ENCODE measurements around the gene MEX3C.

Gene MEX3C

DNA sequence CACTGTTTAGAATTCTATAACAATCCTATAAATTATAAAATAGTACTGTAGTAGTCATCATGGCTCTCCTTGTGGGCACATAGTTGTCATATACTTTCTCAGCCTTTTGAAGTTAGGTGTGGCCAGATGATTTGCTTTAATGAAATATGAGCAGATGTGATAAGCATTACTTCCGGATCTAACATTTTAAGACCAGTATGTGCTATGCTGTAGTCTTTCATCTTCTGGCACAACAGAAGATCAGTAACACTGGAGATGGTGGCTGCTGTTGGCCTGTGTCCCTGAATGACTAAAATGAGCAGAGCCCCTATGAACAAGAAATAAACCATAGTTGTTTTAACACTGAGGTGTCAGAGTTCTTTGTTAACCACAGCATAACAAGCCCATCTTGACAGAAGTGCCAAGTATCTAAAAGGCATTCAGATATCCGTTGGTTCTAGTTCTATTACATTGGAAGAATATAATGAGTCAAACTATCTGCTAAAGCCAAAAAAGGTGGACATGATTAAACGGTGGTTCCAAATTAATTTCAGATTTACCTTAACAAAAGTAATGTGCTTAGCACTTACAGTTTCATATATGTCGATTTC is 6.3 kb downstream of the MEX3C start:
- DNase-seq (ENCODE audit: low read depth), result no peak

DNA sequence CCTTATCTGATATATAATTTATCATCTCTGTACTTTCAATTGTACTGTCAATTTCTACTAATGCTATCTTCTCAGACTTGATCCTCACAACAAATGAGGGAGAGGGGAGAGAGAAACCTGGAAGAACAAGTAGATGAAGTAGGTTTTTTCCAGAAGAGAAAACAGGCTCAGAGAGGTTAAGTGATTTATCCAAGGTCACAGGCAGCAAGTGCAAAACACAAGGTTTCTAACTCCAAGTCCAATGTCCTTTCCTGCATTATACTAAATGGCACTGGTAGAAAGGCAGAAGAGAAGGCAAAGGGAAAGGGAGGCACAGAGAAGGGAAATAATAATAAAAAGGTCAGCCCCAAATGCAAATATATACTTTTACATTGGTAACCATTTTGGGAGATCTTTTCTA is 7.5 kb downstream of the MEX3C start:
- no peak for DNase-seq (ENCODE audit: low read depth)

DNA sequence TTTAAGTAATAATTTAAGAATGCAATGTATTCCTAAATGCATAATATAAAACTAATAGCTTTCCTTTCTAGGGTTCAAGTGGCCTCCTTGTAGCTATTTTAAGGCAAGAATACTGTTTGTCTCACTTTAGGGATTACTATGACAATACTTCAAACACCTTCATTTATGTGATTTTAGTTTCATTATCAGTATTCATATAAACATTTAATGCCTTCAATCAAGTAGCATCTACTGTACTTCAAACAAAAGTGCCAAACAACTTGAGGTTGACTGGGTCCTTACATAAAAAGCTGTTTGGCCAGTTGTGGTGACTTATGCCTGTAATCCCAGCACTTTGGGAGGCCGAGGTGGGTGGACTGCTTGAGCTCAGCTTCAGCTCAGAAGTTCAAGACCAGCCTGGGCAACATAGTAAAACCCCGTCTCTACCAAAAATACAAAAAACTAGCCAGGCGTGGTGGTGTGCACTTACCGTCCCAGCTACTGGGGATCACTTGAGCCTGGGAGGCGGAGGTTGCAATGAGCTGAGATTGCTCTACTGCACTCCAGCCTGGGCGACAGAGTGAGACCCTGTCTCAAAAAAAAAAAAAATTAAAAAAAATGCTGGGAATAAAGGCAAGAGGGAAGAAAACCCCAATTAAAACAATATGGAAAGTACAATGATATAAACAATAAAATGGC is 9.3 kb downstream of the MEX3C start:
- no peak for DNase-seq (ENCODE audit: low read depth)

DNA sequence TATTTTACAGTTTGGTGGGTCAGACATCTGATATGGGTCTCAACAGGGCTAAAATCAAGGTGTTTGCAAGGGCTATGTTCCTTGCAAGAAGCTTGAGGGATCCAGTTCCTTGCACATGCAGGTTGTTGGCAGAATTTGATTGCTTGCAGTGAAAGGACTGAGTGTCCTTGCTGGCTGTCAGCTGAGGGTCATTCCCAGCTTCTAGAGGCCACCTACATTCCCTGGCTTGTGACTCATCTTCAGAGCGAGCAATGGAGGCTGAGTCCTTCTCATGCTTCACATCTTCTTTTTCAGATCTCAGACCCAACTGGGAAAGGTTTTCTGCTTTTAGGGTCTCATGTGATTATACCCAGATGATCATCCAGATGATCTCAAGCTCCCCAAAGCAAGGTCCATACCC is 12.4 kb downstream of the MEX3C start:
- DNase-seq (ENCODE audit: low read depth), result no peak

DNA sequence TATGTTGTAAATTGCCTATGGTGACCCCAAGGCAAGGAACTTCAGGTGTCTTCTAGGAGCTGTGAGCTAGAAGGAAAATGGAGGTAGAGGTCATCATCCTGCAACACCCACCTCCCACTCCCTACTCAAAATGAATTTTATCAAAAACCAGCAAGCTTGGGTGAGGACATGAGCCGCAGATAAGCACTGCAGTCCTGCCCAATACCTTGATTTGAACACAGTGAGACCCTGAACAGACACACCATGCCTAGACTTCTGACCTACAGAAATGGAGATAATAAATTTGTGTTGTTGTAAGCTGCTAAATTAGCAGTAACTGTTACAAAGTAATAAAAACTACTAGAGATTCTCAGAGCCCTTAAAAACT is 13.4 kb downstream of the MEX3C start:
- DNase-seq (ENCODE audit: low read depth), result no peak

DNA sequence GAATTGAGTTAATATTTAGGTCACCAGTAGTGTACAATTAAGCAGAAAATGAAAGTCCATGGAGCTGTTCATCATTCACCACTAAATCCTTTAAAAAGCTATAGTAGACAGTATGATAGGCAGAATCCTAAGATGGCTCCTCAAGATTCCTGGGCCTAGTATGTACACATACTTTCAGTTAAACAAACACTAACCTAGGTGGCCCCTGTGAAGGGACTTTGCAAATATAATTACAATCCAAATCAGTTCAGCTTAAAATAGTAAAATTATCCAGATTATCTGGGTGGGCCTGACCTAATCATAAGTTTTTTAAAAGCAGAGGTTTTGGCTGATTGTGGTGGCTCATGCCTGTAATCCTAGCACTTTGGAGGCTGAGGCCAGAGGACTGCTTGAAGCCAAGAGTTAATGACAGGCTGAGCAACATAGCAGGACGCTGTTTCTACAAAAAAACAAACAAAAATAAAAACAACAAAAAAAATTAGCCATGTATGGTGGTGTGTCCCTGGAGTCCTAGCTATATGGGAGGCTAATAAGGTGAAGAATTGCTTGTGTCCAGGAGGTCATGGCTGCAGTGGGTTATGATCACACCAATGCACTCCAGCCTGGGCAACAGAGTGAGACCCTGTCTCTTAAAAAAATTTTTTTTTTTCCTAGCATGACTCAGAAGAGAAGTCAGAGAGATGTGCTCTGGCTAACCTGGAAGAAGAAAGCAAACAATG is 13.9 kb downstream of the MEX3C start:
- DNase-seq (ENCODE audit: low read depth), result no peak

DNA sequence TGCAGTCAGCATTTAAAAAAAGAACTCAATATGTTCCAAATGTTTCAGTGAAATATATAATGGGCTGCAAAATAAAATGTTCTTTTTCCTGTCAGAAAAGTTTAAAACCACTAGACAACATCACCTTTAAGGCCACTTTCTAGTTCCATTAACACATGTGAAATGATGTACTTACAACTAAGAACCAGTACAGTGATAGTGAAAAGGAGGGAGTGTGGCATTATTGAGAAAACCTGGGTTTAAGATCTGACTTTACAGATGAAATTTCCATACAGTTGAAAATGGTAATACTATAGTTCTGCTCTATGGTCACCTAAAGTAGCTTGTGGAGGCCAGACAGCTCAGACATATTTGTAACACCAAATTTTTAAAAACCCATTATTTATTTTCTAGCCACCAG is 14.7 kb downstream of the MEX3C start:
- no peak for DNase-seq (ENCODE audit: low read depth)

DNA sequence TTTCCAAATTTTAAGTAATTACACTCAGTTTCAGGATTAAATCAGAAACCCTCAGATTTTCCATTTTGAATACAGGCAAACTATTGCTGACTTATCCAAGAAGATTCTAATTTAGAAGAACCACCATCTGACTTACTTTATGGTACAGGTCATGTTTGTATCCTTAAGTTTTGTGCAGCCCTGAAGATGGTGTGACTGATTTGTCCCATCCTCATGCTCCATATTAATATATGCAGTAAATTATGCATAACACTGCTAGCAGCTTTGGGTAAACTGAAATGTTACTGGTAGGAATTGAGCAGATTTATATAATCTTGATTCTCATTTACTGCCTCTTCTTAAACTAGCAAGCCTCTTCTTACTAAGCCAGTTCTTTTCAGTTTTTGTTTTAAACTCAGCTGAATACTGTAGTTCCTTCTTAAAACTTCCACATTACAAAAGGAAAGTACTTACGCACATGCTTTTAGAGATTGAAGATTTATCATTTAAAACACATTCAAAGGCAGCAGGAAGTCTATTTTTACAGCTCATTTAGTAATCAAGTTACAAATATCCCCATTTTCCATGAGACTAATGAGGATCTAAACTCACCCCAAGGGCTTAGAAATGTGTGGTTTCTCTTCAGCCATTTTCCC is 25.7 kb downstream of the MEX3C start:
- DNase-seq (ENCODE audit: low read depth), result no peak

DNA sequence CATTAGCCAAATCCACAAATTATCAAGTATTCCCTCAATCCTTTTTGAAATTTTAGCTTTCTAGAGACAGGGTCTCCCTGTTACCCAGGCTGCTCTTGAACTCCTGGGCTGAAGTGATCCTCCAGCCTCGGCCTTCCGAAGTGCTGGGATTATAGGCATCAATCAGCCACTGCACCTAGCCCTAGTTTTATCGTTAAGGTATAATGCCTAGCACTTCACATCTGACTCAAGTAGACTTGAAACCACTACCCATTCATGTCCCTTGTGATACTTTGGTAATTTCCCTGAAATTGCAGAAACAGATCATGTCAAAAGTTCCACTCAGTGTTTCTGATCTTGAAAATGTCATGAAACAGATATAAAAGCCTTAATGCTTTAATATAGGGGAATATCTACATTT is 26.3 kb downstream of the MEX3C start:
- no peak for DNase-seq (ENCODE audit: low read depth)

DNA sequence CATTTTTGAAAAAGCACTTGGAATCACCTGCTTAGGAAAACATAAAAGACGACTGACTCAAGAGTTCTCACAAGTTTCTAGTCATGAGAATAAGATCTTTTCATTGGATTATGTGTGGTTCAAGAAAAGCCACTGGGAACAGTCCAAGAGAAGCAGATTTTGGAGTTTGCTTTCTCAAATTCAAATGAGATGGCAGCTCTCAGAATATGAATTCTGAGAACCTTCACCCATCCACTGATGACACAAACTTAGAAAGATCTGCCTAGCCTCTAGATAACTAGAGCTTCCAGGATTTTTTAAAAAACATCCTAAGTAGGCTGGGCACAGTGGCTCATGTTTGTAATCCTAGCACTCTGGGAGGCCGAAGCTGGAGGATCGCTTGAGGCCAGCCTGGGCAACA is 26.8 kb downstream of the MEX3C start:
- no peak for DNase-seq (ENCODE audit: low read depth)

DNA sequence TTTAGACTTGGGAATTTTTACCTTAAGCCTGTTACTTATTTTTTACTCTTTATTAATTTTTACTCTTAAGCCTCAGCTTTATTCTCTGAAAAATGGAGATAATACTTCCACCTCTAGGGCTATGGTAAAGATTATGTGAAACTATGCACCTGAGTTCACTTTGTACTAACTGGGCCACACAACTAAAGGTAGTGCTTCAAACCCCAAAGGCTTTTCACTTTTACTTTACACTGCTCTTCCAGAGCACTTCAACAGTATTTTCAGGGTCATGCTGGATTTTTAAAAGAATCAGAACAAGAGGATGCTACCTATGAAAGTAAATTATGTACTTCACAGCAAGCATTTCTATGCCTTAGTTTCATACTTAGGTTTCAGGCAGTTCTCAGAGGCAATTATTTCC is 27.8 kb downstream of the MEX3C start:
- DNase-seq (ENCODE audit: low read depth), result no peak

DNA sequence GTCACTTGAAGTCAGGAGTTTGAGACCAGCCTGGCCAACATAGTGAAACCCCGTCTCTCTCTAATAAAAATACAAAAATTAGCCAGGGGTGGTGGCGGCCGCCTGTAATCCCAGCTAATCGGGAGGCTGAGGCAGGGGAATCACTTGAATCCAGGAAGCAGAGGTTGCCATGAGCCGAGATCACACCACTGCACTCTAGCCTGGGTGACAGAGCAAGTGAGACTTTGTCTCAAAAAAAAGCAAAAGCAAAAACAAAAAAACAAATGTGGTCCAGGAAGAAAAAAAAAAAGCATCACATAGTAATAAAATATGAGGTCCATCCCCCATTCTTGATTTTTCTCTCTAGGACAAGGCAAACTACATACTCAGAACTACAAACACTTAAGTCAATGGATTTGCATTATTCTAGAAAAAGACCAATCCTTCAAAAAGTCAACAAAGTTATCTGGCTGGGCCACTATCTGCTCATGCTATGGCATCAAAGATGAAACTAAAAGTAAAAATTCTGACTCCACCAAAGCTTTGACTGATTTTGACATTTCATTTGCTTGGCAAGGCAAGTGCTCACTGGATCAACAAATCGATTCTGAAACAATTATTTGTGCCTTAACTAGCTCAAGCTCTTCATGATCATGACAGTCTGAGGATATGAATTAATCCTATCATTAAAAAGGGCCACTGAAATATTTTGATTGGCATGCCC is 28.4 kb downstream of the MEX3C start:
- no peak for DNase-seq (ENCODE audit: low read depth)

DNA sequence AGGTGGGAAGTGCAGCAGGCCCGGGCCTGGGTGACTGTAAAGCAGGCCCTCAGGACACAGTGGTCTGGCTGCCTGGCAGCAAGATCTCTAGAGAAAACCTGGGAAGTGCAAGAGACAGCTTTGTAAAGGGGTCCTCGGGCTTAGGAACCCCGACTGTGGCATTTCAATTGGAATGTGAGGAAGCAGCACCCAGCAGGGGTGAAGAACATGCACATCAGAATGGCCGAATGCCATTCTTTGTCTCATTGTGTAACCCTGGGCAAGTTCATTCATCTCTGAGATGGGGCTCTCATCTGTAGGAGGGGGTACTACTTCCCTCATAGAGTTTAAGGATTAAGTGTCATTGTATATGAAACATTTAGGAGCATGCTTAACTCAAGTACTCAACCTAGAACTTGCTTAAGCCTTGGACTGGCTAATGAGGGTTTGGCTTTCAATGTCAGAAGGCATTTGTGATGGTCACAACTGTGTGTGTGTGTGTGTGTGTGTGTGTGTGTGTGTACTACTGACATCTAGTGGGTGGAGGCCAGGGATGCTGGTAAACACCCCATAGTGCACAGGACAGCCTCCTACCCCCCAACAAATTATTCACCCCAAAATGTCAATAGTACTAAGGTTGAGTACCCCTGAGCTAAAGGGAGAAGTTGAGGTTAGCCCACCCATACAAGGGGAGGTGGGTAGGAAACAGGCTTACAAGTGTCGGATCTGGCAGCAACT is 29.3 kb downstream of the MEX3C start:
- no peak for DNase-seq (ENCODE audit: low read depth)

DNA sequence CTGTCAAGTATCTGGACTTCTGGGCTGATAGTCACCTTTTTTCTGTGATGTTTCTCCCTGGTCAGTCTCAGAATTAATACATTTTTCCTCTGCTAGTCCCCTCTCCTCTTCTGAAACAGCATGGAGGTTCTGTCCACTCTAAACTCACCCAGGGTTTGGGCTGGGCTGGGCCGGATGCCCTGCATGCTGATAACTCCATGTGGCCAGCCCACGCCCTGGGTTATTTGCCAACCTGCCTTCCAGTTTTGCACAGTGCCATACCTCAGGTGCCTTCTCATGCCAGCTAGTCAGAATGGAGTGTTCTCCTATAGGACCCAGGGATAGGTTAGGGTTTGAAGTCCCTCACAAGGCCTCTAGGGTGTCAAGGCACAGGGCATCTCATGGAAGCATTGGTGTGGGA is 32.2 kb downstream of the MEX3C start:
- no peak for DNase-seq (ENCODE audit: low read depth)

DNA sequence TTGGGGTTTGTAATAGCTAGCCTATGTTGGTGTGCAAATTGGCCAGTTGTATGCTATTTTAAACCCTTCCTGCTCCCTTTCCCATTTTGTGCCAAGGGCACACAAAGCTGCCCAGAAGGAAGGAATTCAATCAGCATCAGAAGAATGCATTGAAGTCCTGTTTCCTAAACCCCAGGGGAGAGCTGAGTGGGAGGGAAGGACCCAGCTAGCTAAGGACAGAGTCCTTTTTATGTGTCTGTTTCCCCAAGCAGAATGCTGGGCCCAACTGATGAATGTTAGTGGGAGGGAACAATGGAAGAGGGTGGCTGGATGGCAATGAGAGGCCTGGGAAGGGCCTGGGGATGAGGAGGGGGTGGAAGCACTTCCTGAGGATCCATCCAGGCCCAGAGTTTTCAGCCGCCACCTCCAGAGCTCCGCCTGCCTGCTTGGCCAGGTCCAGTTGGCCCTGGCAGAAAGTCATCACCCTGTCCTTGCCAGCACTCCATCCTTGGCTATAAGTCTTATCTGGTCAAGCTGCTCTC is 32.7 kb downstream of the MEX3C start:
- DNase-seq (ENCODE audit: low read depth), result no peak

DNA sequence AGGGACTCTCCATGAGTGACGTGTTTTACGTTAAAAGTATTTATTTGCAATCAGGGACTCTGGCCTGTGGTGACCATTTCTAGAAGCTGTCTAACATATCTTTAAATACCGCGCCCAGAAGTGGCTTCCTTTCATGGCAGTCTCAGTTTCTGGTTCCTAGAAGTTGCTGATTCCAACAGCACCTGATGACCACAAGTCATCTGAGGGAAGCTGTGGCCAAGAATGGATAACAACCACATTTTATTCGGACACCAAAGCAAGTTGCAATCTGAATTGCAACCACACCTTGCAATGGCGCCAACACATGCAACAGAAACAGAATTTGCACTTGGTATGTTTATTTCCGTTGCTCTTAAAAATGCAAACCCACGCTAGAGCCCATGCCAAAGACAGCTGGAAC is 33.1 kb downstream of the MEX3C start:
- DNase-seq (ENCODE audit: low read depth), result no peak

DNA sequence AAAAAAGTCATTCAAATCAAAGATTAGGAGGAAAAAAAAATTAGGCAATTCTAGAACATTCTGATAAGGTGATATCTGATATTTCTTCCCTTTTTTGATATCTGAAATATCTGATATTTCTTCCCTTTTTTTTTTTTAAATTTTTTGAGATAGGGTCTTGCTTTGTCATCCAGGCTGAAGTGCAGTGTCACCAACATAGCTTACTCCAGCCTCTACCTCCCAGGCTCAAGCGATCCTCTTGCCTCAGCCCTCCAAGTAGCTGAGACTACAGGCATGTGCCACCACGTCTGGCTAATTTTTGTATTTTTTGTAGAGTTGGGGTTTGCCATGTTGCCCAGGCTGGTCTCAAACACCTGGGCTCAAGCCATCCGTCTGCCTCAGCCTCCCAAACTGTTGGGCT is 33.9 kb downstream of the MEX3C start:
- no peak for DNase-seq (ENCODE audit: low read depth)

DNA sequence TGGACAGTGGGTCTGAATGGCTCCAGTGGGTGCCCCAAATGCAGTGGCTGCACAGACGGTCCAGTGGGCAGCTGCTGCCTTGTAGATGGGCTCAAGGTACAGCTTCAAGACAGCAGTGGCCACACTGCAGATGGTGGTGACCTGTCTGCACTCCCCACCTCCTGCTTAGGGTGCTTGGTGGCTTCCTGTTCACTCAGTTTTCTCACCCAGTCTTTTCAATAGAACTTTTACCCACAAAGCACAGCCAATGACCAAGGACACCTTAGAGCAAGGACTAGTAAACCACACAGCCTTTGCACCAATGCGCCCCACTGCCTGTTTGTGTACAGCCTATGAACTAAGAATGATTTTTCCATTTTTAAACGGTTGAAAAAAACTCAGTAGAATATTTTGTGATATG is 34.9 kb downstream of the MEX3C start:
- DNase-seq (ENCODE audit: low read depth), result no peak

DNA sequence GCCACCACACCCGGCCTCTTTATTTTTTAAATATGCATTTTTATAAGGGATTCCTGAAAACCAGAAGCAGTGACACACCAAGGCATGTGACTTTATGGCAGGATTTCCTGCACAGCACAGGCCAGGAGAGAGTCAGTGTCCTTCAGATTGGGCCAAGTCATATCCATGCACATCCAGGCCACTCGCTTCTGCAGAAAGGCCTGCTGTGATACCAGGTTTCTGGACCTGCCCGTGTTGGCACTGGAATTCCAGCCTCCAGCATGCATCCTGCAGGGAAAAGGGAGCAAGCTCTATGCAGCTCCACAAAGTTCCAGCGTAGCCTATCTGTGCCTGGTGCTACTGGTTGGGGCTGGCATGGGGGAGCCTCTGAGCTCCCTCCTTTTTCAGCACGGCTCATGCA is 36.8 kb downstream of the MEX3C start:
- no peak for DNase-seq (ENCODE audit: low read depth)

DNA sequence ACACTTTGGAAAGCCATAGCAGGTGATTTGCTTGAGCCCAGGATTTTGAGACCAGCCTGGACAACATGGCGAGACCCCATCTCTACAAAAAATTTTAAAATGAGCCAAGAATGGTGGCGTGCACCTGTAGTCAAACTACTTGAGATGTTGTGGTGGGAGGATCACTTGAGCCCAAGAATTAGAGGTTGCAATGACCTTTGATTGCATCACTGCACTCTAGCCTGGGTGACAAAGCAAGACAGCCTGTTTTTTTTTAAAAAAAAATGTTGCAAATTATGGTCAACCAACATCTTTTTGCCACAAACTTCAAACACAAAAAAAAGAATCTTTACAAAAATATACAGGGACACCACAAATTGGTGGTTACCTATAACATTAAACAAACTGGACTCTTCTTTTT is 40.3 kb downstream of the MEX3C start:
- DNase-seq (ENCODE audit: low read depth), result no peak

DNA sequence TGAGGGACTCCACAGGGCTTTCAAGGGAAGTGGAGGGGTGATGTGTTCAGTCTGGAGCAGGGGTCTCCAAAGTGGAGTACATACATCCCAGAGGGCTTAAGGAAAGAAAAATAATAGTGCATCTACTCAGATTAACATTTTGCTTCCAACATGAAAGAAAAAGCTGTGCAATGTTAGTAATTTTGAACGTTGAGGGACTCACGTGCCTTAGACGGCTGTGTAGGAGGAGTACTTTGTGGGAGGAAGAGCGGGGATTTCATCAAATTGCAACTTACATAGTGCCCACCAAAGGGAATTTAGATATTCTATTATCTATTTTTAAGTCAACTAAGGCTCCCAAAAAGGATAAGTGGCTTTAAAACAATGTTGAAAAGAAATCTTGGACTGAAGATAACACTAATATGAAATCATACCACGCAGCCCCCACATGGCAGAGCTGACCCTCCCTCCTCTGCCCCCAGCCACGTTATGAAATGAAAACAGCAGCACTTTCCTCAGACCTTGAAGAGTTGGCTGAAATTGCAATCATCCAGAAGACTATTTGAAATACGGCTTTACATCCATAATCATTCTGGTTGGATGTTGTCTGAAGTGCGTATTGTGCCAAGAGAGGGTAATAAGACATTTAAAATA is 42.9 kb downstream of the MEX3C start:
- DNase-seq (ENCODE audit: low read depth), result no peak
